ENCODE data around the gene RBBP4. TPM values are rescaled to one million over a fixed set of nuclear protein-coding genes. Genes with fewer than 3 reads are reported as not detected.

Gene RBBP4
- total RNA-seq: 10 to 100 TPM; 50.0 to 92.3 (median 53.0) TPM

DNA sequence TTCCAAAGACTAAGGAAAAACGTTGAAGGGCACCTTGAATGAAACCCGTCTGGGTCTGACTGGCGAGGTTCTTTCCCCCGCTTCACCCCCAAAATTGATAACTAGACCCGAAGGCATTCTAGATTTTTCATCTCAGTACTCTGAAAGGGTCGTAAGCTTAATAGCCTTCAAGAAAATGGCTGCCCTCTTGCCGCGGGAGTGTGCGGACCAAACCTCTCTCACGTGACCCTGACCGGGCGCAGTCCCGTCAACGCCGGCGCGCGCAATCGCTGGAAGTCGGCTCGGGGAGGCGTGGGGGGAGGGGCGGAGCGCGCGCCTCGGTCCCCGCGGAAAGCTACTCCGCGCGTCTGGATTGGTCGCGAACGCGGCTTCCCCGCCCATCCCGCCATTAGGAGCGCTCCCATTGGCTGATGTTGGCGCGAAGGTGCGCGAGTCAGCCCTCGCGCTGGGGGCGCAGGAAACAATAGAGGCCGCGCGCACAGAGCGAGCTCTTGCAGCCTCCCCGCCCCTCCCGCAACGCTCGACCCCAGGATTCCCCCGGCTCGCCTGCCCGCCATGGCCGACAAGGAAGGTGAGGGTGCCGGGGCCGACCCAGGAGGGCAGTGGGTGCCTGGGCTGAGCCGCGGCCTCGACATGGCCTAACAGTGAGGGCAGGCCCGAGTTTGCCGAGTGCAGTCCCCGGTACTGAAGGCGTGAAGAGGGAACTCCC is at the start of gene RBBP4:
TSS of gene RBBP4 (plus strand) at position 457 of the 709 bp plus-strand sequence. CDS start at position 556, 99 bp downstream.
- in situ Hi-C loops (cut with MboI; ENCODE audit: low sequenced_read_pairs in 4 of 4) (no loop called here), intact Hi-C loops (cut with DNase I; ENCODE audit: low total_unique reads) (loop anchor here (1.0 to 2.0 kb wide), 5 partner anchors 52 to 256 kb away; partner anchors contain the start of genes BSDC1, S100PBP and YARS1)
- Histone ChIP-seq H3K27ac (peak within 1 kb of the TSS; percentile 93 to 100 (median 100)), H3K9me3 (no peaks in the 10 kb centered on the region), H3K4me1 (peaks cover 27 to 40% of the 10 kb centered on the region in 2 donors), H3K4me3 (peak within 1 kb of the TSS; percentile 77 to 90 (median 82)), H3K36me3 (peaks cover 0 to 26% of the 10 kb centered on the region in 2 donors), H3K27me3 (no peaks in the 10 kb centered on the region)
- ATAC-seq (peak; percentile 89 to 93), DNase-seq (peak; percentile 98)
- TF ChIP-seq, protein P1, sequence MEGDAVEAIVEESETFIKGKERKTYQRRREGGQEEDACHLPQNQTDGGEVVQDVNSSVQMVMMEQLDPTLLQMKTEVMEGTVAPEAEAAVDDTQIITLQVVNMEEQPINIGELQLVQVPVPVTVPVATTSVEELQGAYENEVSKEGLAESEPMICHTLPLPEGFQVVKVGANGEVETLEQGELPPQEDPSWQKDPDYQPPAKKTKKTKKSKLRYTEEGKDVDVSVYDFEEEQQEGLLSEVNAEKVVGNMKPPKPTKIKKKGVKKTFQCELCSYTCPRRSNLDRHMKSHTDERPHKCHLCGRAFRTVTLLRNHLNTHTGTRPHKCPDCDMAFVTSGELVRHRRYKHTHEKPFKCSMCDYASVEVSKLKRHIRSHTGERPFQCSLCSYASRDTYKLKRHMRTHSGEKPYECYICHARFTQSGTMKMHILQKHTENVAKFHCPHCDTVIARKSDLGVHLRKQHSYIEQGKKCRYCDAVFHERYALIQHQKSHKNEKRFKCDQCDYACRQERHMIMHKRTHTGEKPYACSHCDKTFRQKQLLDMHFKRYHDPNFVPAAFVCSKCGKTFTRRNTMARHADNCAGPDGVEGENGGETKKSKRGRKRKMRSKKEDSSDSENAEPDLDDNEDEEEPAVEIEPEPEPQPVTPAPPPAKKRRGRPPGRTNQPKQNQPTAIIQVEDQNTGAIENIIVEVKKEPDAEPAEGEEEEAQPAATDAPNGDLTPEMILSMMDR (IDR thresholded peaks at IDR 0.05 in 4 of 5, conservative IDR thresholded peaks at IDR 0.05 in 1 of 5): peak in 1 of 5 experiments; percentile 16
- peak; percentile 87 to 94 for TF ChIP-seq POLR2A (IDR thresholded peaks at IDR 0.05)

DNA sequence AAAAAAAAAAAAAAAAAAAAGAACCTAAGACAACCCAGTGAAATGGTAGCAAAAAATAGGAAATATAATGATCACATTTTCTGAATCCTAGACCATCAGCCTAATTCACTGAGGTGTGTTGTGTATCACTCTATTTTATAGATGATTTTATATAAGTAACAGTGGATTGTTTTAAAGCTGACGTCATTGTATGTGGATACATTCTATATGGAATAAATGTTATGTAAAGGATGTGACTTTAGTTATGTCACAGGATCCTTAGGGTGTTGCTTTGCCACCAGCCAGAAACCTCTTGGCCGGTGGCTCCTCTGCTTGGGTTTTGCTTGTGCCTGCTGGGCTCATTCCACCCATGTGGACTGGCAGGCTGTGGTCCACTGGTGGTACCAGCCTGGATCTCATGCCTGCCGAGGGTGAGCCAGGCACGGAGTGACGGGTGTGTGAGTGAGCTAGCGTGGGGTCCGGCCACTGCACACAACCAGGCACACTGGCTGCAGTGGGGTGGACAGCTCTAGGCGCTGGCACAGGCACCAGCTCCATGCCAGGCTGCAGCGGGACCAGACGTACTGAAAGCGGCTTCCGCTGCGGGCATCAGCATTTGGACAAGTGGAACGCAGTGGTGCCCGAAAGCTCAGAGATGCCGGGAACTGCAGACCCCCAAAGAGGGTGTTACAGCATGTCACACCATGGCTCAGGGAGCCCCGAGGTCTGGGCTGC is 45.1 kb upstream of the RBBP4 start:
- no peaks in the 10 kb centered on the region for H3K27me3 ChIP-seq
- H3K27ac ChIP-seq: no peak overlapping the region
- intact Hi-C loops (cut with DNase I; ENCODE audit: low total_unique reads) (no loop called here), in situ Hi-C loops (cut with MboI; ENCODE audit: low sequenced_read_pairs in 4 of 4) (no loop called here)
- H3K9me3 ChIP-seq: no peaks in the 10 kb centered on the region
- no peak overlapping the region for H3K4me3 ChIP-seq
- ATAC-seq: no peak
- DNase-seq: no peak
- H3K4me1 ChIP-seq: no peaks in the 10 kb centered on the region
- no peak for TF ChIP-seq POLR2A (IDR thresholded peaks at IDR 0.05)
- H3K36me3 ChIP-seq: no peaks in the 10 kb centered on the region

DNA sequence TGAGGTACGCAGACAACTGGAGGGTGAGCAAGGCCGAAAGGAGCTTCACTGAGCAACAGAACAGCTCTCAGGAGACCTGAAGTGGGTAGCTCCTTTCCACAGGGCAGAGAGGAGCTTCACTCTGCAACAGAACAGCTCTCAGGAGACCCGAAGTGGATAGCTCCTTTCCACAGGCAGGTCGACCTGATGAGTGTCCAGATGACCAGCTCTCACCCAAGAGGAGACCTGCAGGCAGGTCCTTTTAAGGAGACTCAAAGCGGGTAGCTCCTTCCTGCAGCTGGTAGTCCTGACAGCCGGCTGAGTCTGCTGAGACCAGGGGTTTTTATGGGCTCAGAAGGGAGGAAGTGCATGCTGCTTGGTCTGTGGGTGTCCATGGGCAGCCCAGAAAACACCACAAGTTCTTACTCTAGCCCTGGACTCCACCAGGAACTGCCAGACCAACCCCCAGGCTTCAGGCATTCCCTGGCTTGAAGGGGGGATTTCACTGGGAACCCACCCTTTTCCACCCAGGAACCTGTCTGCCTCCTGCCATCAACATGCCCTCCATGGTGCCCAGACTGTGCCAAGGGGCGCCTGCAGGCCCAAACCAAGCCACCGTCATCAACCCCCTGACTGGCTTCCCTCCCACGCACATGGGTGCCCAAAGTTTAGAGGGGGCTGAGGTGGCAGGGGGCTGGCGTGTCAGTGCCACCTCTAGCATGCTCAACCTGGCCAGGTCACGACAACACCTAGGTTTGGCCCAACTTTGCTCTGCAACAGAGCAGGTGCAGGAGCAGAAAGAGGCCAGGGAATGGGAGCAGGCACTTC is 44.2 kb upstream of the RBBP4 start:
- Histone ChIP-seq H3K9me3 (no peaks in the 10 kb centered on the region), H3K27me3 (no peaks in the 10 kb centered on the region), H3K4me1 (peaks cover 0 to 4% of the 10 kb centered on the region in 2 donors), H3K27ac (no peak overlapping the region), H3K36me3 (no peaks in the 10 kb centered on the region), H3K4me3 (no peak overlapping the region)
- DNase-seq: no peak
- in situ Hi-C loops (cut with MboI; ENCODE audit: low sequenced_read_pairs in 4 of 4): no loop called here
- intact Hi-C loops (cut with DNase I; ENCODE audit: low total_unique reads): no loop called here
- TF ChIP-seq POLR2A (IDR thresholded peaks at IDR 0.05): no peak
- TF ChIP-seq, protein P1 (IDR thresholded peaks at IDR 0.05 in 4 of 5, conservative IDR thresholded peaks at IDR 0.05 in 1 of 5): no peak
- ATAC-seq: no peak

DNA sequence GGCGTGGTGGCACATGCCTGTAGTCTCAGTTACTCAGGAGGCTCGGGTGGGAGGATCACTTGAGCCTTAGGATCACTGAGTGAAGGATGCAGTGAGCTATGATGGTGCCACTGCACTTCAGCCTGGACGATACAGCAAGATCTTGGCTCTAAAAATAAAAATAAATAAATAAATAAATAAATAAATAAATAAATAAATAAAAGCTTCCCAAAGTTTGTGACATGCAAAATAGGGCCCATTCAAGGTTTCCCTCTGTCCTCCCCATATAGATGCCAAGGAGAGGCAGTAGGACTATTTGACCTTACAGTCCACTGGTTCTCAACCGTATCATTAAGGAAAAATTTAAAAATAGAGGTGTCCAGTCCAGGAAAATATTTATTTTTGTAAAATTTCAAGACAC is 41.8 kb upstream of the RBBP4 start:
- Histone ChIP-seq H3K9me3 (no peaks in the 10 kb centered on the region), H3K4me1 (peaks cover 0 to 4% of the 10 kb centered on the region in 2 donors), H3K27ac (no peak overlapping the region), H3K27me3 (no peaks in the 10 kb centered on the region), H3K36me3 (no peaks in the 10 kb centered on the region), H3K4me3 (no peak overlapping the region)
- intact Hi-C loops (cut with DNase I; ENCODE audit: low total_unique reads) (no loop called here), in situ Hi-C loops (cut with MboI; ENCODE audit: low sequenced_read_pairs in 4 of 4) (no loop called here)
- DNase-seq (no peak), ATAC-seq (no peak)
- TF ChIP-seq POLR2A (IDR thresholded peaks at IDR 0.05): no peak

DNA sequence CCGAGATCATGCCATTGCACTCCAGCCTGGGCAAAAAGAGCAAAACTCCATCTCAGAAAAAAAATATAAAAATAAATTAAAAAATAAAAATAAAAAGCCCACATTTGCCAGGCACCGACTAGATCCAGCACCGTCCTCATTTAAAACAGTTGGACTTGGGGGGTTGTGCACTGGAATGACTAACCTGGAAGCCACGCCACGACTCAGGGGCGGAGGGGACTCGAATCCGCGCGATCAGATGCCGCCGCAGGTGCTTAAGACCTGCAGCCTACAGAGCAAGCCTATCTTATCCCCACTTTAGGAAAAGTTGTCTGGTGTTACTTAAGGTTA is 39.2 kb upstream of the RBBP4 start:
- no peaks in the 10 kb centered on the region for H3K27me3 ChIP-seq
- ATAC-seq (no peak), DNase-seq (no peak)
- H3K4me3 ChIP-seq: peak overlapping the region; percentile 55 to 63 (median 58)
- no peaks in the 10 kb centered on the region for H3K9me3 ChIP-seq
- in situ Hi-C loops (cut with MboI; ENCODE audit: low sequenced_read_pairs in 4 of 4): no loop called here
- H3K4me1 ChIP-seq: peaks cover 0 to 4% of the 10 kb centered on the region in 2 donors
- no peak for TF ChIP-seq POLR2A (IDR thresholded peaks at IDR 0.05)
- TF ChIP-seq, protein P1 (IDR thresholded peaks at IDR 0.05 in 4 of 5, conservative IDR thresholded peaks at IDR 0.05 in 1 of 5): no peak
- intact Hi-C loops (cut with DNase I; ENCODE audit: low total_unique reads): loop anchor here (10.0 kb wide), 2 partner anchors 87 to 167 kb away; no protein-coding TSS in a partner anchor
- no peaks in the 10 kb centered on the region for H3K36me3 ChIP-seq
- peak overlapping the region; percentile 57 to 82 (median 75) for H3K27ac ChIP-seq

All from gastrocnemius medialis (tissue), 4 donors.